ENCODE measurements around the gene DNAH6. TPM values are rescaled to one million over a fixed set of nuclear protein-coding genes. Genes with fewer than 3 reads are reported as not detected.

The DNAH6 gene
- total RNA-seq, 1 experiment from 2014 or later = 0.26 TPM

DNA sequence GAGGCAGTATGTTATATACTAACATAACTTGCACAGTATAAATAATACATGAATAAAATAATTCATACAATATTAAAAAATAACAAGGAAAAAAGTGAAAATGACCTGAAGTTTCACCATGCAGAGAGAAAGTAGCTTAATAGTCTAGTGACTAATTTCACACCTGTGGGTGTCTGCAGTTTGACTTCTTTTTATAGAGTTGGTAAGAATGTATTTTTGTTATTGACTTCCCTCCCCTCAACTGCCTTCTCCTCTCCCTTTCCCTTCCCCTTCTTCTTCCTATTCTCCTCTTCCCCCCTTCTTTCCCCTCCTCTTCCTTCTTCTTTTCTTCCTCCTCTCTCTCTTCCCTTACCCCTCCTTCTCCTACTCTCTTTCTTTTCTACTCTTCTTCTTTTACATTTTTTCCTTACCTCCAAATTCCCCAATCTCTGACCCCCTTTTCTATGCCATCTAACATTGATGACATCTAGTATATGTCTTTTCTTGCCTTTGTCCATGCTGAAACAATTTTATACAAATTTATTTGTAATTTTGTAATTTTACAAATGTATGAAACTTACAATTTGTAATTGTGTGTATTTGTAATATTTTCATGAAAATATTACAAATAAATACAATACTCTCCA is 3.1 kb downstream of the DNAH6 start:
- no peaks in the 10 kb centered on the region for H3K4me1 ChIP-seq (ENCODE audit: insufficient read depth, low read length)
- TF ChIP-seq, protein P1, sequence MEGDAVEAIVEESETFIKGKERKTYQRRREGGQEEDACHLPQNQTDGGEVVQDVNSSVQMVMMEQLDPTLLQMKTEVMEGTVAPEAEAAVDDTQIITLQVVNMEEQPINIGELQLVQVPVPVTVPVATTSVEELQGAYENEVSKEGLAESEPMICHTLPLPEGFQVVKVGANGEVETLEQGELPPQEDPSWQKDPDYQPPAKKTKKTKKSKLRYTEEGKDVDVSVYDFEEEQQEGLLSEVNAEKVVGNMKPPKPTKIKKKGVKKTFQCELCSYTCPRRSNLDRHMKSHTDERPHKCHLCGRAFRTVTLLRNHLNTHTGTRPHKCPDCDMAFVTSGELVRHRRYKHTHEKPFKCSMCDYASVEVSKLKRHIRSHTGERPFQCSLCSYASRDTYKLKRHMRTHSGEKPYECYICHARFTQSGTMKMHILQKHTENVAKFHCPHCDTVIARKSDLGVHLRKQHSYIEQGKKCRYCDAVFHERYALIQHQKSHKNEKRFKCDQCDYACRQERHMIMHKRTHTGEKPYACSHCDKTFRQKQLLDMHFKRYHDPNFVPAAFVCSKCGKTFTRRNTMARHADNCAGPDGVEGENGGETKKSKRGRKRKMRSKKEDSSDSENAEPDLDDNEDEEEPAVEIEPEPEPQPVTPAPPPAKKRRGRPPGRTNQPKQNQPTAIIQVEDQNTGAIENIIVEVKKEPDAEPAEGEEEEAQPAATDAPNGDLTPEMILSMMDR (conservative IDR thresholded peaks at IDR 0.05) = no peak

More for the DNA sequence above, 3.1 kb downstream of the DNAH6 start:
- no peak overlapping the region for H3T11ph ChIP-seq (ENCODE audit: low read length)
- no peaks in the 10 kb centered on the region for H3K27me3 ChIP-seq (ENCODE audit: insufficient read depth, low read length)
- no peak overlapping the region for H3K4me2 ChIP-seq (ENCODE audit: insufficient read depth, insufficient read length, low read length)
- H3K14ac ChIP-seq (ENCODE audit: insufficient read depth, low read length) = no peak overlapping the region
- no peak overlapping the region for H3K23ac ChIP-seq (ENCODE audit: insufficient read length, low read depth, low read length)
- no peak overlapping the region for H2BK20ac ChIP-seq (ENCODE audit: low read depth, low read length, poor library complexity, severe bottlenecking)
- H3K27ac ChIP-seq (ENCODE audit: insufficient read length, low read depth, low read length) = no peak overlapping the region
- H3K4ac ChIP-seq (ENCODE audit: low read depth, low read length) = no peak overlapping the region
- no peak overlapping the region for H3K27ac Mint-ChIP-seq
- H2BK120ac ChIP-seq (ENCODE audit: low read depth, low read length, poor library complexity, severe bottlenecking) = no peak overlapping the region
- no peak overlapping the region for H2BK5ac ChIP-seq (ENCODE audit: insufficient read length, low read length)
- no peak overlapping the region for H3K56ac ChIP-seq (ENCODE audit: insufficient read length, low read depth, low read length)
- H2AK5ac ChIP-seq (ENCODE audit: insufficient read length, low read length) = no peak overlapping the region
- no peak overlapping the region for H2BK12ac ChIP-seq (ENCODE audit: insufficient read length, low read depth, low read length)
- no peaks in the 10 kb centered on the region for H3K79me2 ChIP-seq (ENCODE audit: insufficient read depth, low read length)
- no peaks in the 10 kb centered on the region for H3K23me2 ChIP-seq (ENCODE audit: insufficient read length, low read depth, low read length, poor library complexity, severe bottlenecking)
- no peaks in the 10 kb centered on the region for H3K4me1 Mint-ChIP-seq
- no peak overlapping the region for H2BK15ac ChIP-seq (ENCODE audit: low read depth, low read length)
- H3K18ac ChIP-seq (ENCODE audit: insufficient read length, low read depth, low read length) = no peak overlapping the region
- DNase-seq = no peak
- H4K8ac ChIP-seq (replicated peaks; ENCODE audit: insufficient read length, low read depth, low read length) = no peak overlapping the region
- no peak overlapping the region for H2AFZ ChIP-seq (ENCODE audit: low read length)
- no peak overlapping the region for H4K5ac ChIP-seq (ENCODE audit: insufficient read length, low read depth, low read length)
- H3K9me3 ChIP-seq (ENCODE audit: control insufficient read depth, low read depth, low read length) = no peaks in the 10 kb centered on the region
- H3K9ac ChIP-seq (ENCODE audit: extremely low read depth, insufficient read length, low read length) = no peak overlapping the region
- H3K79me1 ChIP-seq (ENCODE audit: insufficient read depth, low read depth, low read length, poor library complexity, severe bottlenecking) = no peaks in the 10 kb centered on the region
- H3K4me3 Mint-ChIP-seq = no peak overlapping the region
- H4K20me1 ChIP-seq (ENCODE audit: control insufficient read depth, insufficient read depth, insufficient read length) = no peaks in the 10 kb centered on the region
- peaks cover 0 to 2% (median 0%) of the 10 kb centered on the region in 3 experiments; a peak in 1 of 7 replicates for H3K36me3 Mint-ChIP-seq (ENCODE audit: insufficient read depth in 1 of 3, low read depth in 3 of 3)
- peaks cover 0 to 6% of the 10 kb centered on the region in 2 experiments; a peak in 4 of 5 replicates for H3K9me3 Mint-ChIP-seq
- H4K91ac ChIP-seq (ENCODE audit: insufficient read length, low read depth, low read length) = no peak overlapping the region
- H3K27me3 Mint-ChIP-seq (ENCODE audit: low read depth) = peaks cover 16% of the 10 kb centered on the region
